NCI-H345 treated with DMSO at 0.1 percent for 48 hours (cell line): ENCODE results near the gene ALAS1.
"Not testable (repeated sequence)": the region's sequence is repeated elsewhere in the genome, so short reads cannot be mapped to it uniquely, and the experiment has no call there.

ENCODE experiments used
- DNase-seq: peaks from one replicate; lab custom pipeline; 2025; ENCODE audit not compliant: unreplicated experiment; lab: John Stamatoyannopoulos, UW

The ALAS1 gene

DNA sequence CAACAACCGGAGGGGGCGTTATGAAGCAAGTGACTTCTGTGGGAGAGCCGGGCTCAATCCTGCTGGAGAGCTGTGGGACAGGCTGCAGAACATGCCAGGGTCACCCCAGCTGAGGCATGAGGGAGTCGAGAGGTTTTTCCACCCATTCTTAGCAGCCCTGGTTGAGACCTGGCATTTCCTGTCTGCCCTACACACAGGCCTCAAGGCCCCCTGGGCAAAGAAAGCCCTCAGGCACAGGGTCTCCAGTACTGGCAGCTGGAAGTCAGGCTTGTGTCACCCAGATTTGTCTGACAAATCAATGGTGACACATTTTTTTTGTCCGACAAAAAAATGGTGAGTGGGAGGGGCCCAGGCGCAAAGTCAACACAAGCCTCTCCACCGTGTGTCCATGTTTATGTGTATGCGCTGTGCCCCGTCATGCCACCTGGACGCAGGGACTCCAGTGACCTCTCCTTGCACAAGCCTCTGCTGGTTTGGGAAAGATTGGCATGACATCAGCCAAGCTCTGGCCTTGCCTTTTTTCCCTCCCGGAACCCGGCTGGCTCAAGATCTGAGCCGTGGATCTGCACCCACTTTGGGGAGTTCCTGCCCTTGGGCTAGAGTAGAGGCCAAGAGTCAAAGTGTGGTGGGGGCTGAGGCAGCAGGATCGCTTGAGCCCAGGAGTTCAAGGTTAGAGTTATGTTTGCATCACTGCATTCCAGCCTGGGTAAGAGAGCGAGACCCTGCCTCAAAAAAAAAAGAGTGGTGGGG is 20.8 kb upstream of the ALAS1 start:
- no peak for DNase-seq

DNA sequence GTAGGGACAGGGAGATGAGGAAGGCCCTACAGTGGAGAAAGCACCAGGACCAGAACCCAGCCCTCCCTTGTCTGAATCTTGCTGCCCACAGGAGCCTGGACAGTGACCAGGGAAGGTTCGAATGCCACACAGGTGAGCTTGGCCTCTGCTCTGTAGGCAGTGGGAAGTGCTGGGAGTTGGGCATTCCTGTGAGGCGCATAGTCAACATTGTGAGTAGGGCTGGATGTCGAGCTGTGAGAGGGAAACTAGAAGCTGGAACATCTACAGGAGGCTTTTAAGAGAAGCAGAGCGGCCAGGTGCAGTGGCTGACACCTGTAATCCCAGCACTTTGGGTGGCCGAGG is 20.3 kb upstream of the ALAS1 start:
- DNase-seq = no peak

DNA sequence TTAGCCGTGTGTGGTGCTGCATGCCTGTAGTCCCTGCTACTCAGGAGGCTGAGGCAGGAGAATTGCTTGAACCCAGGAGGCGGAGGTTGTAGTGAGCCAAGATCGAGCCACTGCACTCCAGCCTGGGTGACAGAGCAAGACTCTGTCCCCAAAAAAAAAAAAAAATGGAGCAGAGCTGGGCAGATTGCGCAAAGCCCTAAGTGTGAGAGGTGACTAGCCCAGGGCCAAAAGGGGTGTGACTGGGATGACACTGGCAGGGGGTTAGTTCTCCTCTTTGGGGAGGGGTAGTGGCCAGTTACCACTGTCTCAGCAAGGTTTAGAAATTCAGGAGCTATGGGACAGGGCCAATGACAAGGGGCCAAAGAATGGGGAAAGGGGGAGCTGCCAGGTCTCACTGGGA is 19.8 kb upstream of the ALAS1 start:
- DNase-seq = not testable (repeated sequence)

DNA sequence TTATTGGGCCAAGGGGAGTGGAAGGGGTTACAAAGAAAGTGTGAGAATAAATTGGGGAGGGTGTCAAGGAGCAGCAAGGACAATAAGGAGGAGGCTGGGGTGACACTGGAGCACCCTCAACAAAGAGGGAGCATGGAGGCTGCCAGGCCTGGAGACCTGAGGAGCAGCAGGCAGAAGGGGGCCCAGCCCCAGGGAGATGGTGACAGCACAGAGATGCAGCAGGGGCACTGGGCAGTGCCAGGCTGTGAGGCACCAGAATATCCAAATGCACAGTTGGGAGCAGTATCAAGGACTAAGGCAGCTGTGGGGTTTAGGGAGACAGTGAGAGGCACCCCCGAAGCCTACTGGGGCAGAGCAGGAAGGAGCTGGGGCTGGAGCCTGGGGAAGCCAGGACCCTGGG is 19.4 kb upstream of the ALAS1 start:
- DNase-seq = no peak

DNA sequence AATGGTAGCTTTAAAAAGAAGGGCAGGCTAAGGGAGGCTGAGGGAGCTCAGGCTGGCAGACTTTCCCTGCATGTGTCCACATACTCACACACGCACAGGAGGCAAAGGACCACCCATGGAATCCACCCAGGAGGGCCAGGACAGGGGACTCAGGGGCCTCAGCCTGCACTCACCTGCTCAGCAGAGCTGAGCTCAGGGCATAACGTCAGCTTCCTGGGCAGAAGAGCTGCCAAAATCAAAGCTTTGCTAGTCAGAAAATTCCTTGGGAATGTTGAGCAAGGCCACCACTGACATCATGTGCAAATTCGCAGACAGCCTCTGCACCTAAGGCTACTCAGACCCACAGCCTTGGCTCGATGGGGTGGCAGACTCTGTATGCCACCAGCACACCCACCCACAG is 16.4 kb upstream of the ALAS1 start:
- no peak for DNase-seq

DNA sequence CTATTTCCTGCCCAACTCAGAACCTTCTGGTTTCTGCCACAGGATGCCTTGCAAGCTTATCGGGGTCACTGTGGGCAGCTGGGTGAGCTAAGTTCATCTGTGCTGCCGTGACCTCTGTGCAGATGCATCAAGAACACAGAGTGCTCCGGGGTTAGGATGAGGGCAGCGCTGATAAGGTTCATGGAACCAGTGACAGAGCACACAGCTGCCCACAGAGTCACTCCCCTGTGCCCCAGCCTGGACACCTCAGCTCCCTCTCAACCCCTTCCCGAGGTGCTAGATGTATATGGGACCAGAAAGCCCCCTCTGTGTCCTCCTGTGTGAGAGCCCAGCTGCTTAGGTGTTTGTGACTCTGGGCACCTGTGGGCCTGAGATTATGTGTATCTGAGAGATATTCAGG is 15.8 kb upstream of the ALAS1 start:
- no peak for DNase-seq

DNA sequence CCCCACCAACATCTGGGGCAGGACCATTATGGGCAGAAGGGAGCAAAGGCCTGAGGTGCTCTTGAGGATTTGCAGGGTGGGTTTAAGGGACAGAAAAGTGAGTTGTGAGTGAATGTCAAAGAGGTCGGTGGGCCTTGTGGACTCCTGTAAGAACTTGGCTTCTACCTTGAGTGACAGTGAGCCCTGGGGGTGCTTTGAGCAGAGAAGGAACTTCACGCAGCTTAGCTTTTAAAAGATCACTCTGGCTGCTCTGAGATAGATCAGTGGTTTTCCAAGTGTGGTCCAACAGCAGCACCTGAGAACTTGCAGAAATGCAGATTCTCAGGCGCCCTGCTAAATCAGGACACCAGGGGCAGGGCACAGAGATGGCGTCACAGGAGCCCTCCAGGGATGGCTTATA is 15.3 kb upstream of the ALAS1 start:
- no peak for DNase-seq

DNA sequence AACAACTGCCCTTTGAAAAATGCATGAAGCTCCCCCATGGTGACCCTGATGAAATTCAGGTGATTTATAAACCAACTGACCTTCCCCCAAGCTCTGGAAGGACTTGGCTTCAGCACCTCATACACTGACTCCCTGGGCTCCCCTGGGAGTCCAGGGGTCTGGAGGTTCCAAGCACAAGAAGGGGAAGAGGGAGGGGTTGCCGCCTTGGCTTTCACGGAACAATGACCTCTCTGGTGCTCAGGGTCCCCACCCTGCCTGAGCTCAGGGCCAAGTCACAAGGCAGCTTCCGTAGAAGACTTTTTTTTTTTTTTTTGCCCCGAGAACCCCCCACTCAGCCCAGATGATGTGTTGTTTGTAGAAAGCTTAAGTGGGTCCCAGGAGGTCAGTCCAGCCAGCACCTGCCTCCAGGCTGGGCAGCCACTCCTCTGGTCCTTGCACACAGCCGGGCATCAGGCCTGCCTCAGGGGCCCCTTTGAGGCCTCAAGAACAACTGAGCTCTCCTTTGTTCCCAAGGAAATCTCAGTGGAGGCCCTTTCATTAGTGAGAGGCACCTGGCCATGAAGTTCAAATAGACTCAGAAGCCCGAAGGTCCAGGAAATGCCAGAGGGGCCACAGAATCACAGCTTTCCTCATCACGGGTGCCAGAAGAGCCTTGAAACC is 14.0 kb upstream of the ALAS1 start:
- no peak for DNase-seq

DNA sequence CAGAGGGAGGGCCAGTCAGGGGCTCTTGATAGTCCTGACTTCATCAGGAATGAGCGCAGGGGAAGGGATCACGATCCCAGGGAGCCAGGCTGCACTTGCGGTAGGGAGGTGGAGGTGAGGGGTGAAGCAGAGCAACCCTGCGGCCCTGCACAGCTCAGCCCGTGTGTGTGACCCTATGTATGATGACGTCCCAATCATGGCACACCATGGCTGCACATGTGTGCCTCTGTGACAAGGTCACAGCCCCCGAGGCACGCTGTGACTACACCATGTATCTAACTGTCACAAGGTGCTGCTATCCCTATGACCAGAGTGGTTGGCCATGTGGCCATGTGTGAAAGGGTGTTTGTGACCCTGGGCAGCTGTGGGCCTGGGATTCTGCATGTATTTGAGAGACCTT is 13.3 kb upstream of the ALAS1 start:
- DNase-seq = no peak

DNA sequence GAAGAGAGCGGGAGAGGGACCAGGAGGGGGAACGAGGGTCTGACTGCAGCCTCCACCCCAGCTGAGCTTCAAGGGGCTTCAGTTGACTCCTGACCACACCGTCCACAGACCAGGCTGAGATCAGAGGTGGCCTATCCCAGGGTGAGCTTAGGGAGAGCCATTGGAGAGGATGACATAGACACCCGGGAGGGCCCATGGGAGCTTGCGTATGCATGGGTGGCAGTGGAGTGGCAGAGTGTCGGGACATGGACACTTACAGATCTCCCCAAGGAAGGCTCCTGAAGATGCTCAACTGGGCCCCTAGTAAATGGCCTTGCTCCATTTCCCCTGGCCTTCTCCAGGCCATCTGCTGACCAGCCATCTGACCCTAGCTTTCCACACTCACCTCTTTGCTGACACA is 12.6 kb upstream of the ALAS1 start:
- DNase-seq = no peak

DNA sequence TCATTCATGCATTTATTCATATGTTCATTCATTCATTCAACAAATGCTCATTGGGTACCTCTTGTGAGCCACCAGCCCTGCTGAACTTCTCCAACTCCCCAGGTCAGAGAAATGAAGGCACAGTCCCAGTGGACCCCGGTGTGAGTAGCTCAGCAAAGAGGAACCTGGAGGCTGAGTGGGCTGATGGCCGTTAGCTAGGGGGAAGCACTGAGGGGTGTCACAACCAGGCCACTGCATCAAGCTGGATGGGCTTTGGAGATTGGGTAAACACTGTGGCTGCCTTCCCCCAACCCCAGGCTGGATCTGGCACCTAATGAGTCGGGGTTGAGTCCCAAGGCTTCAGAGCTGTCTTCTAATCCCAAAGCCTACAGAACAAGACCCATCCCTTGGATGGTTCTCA is 12.1 kb upstream of the ALAS1 start:
- DNase-seq = no peak

DNA sequence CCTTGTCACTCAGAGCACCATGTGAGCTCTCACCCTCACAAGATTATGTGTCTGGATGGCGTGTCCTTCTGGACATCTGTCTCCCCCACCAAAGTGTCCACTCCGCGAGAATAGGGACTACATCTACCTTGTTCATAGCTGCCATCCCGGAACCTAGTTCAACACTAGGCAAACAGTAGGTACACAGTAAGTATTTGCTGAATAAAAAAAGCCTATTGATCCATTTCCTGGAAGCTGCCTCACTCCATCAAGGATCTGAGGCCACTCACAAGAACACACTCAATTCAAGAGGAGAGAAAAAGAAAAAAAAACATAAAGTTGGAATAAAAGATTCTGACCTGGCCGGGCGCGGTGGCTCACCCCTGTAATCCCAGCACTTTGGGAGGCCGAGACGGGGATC is 11.2 kb upstream of the ALAS1 start:
- no peak for DNase-seq

DNA sequence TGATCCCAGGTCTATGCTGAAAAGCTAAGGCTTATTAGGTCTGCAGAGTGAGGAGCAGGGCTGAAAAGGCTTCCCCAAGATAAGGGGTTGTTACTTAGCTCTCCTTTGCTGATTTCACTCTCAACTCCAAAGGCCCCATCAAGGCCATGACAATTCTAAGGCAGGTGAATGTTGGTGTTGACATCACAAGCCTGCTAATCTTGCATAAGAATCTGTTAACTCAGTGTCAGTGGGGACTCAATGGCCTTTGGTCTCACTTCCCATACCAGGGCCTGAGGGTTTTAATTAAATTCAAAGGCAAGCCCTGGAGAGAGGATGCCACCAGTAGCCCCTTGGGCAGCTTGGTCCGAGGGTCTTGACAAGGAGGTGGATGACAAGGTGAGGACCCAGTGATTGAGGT is 9.4 kb upstream of the ALAS1 start:
- no peak for DNase-seq

DNA sequence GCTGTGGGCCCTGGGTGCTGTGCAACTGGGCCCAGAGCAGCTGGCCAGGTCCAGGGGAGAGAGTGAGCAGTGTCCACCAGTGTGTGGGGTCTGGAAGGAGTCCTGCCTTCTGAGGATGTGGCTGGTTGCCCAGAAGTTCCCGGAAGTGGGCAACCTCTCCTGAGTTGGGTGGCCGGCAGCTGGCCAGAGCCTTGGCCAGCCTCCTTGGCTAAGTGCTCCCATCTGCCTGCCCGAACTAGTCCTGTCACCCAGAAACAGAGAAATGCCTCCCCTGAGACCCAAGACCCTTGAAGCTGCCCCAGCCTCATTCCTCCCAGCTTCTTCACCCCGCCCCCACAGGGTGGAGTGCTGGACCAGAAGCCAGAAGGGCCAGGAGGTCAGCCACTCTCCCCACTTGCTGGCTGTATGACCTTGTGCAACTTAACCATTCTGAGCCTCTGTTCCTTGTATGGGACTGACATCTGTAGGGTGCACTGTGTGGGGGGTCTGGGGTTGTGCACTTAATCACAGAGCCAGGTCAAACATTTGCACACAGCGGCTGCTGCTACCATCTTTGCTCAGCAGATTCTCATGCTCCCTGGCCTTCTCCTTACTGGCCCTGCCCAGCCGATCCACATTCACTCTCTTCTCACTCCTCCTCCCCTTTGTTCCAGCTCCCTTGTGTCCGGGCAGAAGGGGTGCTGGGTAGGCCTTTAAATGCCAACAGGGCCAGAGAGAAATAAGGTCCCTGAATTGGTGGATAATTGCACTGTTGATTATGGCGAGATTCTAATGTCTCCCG is 7.5 kb upstream of the ALAS1 start:
- DNase-seq = no peak

DNA sequence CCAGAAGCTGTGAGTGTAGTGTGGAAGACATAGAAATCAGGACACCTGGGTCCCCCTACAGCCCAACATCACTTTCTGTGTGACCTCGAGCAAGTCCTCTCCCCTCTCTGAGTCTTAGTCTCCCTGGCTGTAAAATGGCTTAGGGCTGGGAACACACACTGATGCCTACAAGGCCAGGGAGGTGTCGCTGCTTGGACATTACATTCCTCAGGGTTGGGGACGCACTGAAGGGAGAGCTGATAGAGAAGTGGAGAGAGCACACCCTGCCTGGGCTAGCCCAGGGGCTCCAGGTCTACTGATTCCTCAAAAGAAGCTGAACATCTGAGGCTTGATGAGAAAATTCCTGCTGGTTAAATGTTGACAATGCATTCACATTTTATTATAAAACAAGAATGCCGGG is 6.3 kb upstream of the ALAS1 start:
- DNase-seq = no peak

DNA sequence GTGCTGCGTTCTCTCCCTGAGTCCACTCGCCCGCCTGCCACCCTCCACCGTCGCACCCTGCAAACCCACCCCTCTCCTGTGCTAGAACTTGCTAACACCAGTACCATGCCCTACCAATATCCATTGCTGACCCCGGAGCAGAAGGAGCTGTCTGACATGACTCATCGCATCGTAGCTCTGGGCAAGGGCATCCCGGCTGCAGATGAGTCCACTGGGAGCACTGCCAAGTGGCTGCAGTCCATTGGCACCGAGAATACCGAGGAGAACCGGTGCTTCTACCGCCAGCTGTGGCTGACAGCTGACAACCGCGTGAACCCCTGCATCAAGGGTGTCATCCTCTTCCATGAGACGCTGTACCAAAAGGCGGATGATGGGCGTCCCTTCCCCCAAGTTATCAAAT is 4.9 kb upstream of the ALAS1 start:
- no peak for DNase-seq

DNA sequence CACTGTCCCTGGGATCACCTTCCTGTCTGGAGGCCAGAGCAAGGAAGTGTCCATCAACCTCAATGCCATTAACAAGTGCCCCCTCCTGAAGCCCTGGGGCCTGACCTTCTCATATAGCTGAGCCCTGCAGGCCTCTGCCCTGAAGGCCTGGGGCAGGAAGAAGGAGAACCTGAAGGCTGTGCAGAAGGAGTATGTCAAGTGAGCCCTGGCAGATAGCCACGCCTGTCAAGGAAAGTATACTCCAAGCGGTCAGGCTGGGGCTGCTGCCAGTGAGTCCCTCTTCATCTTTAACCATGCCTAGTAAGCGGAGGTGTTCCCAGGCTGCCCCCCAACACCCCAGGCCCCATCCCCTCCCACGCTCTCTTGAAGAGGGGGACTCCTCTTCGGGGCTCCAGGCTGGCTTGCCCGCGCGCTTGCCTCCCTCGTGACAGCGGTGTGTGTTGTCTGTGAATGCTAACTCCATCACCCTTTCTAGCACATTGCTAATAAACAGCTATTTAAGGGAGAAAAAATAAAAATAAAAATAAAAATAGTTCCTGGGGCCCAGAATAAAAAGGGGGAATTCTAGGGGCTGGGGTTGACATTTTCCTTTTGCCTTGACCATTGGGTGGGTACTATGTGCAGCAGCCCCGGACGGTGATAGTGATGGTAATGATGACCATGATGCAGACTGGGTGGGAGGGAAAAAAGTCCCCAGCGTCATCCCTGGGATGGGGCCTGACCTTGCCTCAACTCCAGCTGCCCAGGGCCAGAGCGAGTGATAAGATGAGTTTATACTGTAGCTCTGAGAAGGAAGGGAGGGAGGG is 3.3 kb upstream of the ALAS1 start:
- no peak for DNase-seq

DNA sequence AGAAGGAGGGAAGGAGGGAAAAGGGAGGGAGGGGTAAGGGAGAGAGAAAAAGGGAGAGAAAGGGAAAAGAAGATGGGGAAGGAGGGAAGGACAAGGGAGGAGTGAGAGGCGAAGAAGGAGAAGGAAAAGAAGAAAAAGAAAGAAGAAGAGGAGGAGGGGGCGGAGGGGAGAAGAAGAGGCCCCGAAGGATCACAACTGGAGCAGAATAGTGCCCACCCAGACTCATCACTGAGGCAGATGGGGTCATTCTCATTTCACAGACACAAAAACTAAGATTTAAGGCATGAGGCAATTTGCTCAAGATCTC is 2.7 kb upstream of the ALAS1 start:
- no peak for DNase-seq

DNA sequence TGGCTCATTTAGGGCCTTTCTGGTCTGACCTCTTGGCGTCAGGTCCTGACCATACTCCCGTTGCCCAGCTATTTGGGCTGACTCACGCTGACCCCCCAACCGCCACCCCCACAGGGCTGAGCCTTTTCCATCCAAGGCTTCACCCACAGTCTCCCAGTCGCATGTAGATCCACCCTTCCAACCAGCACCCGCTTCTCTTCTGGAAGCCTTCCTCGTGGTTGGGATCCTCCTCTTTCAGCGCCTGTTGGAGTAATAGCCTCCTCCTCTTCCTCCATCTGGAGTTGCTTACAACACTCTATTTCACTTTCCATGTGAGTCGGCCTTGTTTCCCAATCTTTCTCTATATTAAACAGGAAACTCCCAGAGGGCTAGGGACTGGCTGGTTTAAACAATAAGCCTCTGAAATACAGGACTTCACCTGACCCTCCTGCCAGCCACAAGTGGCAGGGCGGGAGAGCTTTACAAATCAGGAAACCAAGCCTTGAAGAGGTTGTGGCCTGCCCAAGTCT is 2.1 kb upstream of the ALAS1 start:
- DNase-seq = no peak

DNA sequence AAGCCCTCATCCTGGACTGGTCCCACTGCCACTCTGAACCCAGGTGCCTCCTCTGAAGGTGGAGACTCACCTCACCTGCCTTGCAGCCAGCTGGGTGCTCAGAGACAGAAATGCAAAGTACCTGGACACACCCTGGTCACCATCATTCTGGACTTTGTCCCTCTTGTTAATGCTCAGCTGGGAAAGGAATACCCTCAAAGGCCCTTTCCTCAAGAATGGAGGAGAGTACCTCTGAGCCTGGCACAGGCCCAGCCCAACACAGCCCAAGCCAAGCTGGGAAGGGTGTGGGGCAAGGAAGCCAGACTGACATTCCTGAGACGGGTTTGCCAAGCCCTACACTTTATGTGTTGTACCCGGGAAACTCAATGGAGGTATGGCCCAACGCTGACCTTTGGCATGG is 983 bp upstream of the ALAS1 start:
- no peak for DNase-seq

DNA sequence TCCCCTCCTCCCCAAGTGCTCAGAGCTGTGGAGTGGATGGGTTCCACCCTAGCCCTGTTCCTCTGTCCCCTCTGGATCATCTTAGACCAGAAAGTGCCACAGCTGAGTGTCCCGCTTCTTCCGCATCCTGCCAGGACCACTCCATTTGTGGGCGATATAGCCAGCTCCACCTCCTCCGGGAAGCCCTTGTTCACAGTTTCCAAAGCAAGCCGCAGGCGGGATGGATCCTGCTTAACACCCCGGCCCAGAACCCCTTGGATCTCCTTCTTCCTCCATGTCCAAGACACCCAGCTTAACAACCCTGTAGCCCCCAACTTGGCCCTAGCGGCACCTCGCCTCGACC is 490 bp upstream of the ALAS1 start:
- DNase-seq = no peak
